K562 (cell line): ENCODE measurements around the gene LYPD3. TPM values are rescaled to one million over a fixed set of nuclear protein-coding genes. Genes with fewer than 3 reads are reported as not detected.
A peak's percentile ranks its signal among the peaks of the same experiment; 100 is the strongest.

ENCODE experiments used
- CTCF ChIP-seq, 3 experiments: IDR thresholded peaks in 2 of 3; conservative IDR thresholded peaks in 1 of 3; 2 replicates each; pipeline ENCODE4 v1.5.1; 2011 to 2012; ENCODE audit warnings: low read length in 3 of 3, mild to moderate bottlenecking in 3 of 3, control low read depth in 2 of 3, improper control_type of control experiment in 1 of 3, inconsistent platforms in 1 of 3, low read depth in 1 of 3, mixed read lengths in 1 of 3, moderate library complexity in 1 of 3; ENCODE audit not compliant: insufficient read depth in 2 of 3
- ELF1 ChIP-seq: fragments of 200-800 bp; sonication (Bioruptor generic); IDR thresholded peaks from 2 replicates; pipeline ENCODE4 v1.6.1; 2016; ENCODE audit warnings: missing genetic modification characterization, missing compliant biosample characterization
- GABPB2 ChIP-seq: fragments of 250-450 bp; sonication (Bioruptor Pico); conservative IDR thresholded peaks from 2 replicates; pipeline ENCODE4 v1.5.1; 2021; ENCODE audit warnings: mild to moderate bottlenecking
- MEIS2 ChIP-seq: fragments of 450-650 bp; IDR thresholded peaks from 2 replicates; pipeline ENCODE4 v1.6.1; 2014; ENCODE audit warnings: mild to moderate bottlenecking; ENCODE audit not compliant: partially characterized antibody
- MTA3 ChIP-seq: fragments of 450-650 bp; formaldehyde crosslinking; IDR thresholded peaks from 2 replicates; pipeline ENCODE4 v1.6.1; 2017; ENCODE audit warnings: mild to moderate bottlenecking, borderline replicate concordance
- NR2C2 ChIP-seq, 2 experiments: fragments of 200-800 bp in 1 of 2; sonication (Bioruptor generic) in 1 of 2; sonication (generic) in 1 of 2; formaldehyde crosslinking in 1 of 2; IDR thresholded peaks; 2 replicates each; pipeline versions ENCODE4 v1.6.1 to v1.8.0; 2016 to 2022; ENCODE audit warnings: mild to moderate bottlenecking in 1 of 2, missing compliant biosample characterization in 1 of 2, missing genetic modification characterization in 1 of 2, missing genetic modification reagents in 1 of 2
- NR4A1 ChIP-seq, 2 experiments: fragments of 250-450 bp in 1 of 2; fragments of 450-650 bp in 1 of 2; sonication (Bioruptor Pico) in 1 of 2; IDR thresholded peaks; 2 replicates each; pipeline versions ENCODE4 v1.4.0 to v1.6.1; 2016 to 2020; ENCODE audit warnings: mild to moderate bottlenecking in 2 of 2, missing compliant biosample characterization in 1 of 2, missing genetic modification characterization in 1 of 2, moderate library complexity in 1 of 2
- PML ChIP-seq: IDR thresholded peaks from 2 replicates; pipeline ENCODE4 v1.6.1; 2012; ENCODE audit warnings: low read length, inconsistent platforms
- ZNF121 ChIP-seq: sonication (generic); formaldehyde crosslinking; conservative IDR thresholded peaks from 2 replicates; pipeline ENCODE4 v1.8.0; 2022; ENCODE audit warnings: missing genetic modification reagents
- polyA plus RNA-seq, 8 experiments: library from polyadenylated mRNA; depleted of rRNA in 4 of 8; stranded (reverse) in 5 of 8; unstranded in 3 of 8; fragments of >200 nt; fragmentation: Nextera tagmentation in 2 of 8; fragmentation: Illumina TruSeq in 1 of 8; extraction: Ambion mirVana in 2 of 8; extraction: Trizol in 1 of 8; gene quantifications; 2 replicates each; pipeline versions ENCODE4 v1.2.1 to v1.2.3, GENCODE V29; 2011 to 2014; ENCODE audit warnings: inconsistent platforms in 1 of 8, missing spikeins in 1 of 8
- total RNA-seq, 7 experiments: library from RNA; depleted of rRNA in 6 of 7; stranded (reverse); fragments of >200 nt in 6 of 7; fragmentation: Illumina TruSeq in 2 of 7; extraction: Trizol in 2 of 7; gene quantifications; 2 replicates each; pipeline versions ENCODE4 v1.2.1 to v1.2.3, GENCODE V29; 2011 to 2021; ENCODE audit warnings: low replicate concordance in 1 of 7
- TF ChIP-seq, protein P1 (sequence below): fragments of 450-650 bp; IDR thresholded peaks from 2 replicates; pipeline ENCODE4 v1.6.1; 2016; ENCODE audit warnings: mild to moderate bottlenecking, moderate library complexity

The LYPD3 gene
- total and polyA plus RNA-seq, 9 of the 15 experiments (the other 6 are each of a cell fraction or from before 2014, with no cell fraction given), result 0.04 to 0.33 (median 0.20) TPM; not detected in 1

GRCh38 chr19:43504426-43505185 is 39.2 kb upstream of the LYPD3 start, which contains the start of gene PHLDB3 (continued):
- TF ChIP-seq, protein P1, sequence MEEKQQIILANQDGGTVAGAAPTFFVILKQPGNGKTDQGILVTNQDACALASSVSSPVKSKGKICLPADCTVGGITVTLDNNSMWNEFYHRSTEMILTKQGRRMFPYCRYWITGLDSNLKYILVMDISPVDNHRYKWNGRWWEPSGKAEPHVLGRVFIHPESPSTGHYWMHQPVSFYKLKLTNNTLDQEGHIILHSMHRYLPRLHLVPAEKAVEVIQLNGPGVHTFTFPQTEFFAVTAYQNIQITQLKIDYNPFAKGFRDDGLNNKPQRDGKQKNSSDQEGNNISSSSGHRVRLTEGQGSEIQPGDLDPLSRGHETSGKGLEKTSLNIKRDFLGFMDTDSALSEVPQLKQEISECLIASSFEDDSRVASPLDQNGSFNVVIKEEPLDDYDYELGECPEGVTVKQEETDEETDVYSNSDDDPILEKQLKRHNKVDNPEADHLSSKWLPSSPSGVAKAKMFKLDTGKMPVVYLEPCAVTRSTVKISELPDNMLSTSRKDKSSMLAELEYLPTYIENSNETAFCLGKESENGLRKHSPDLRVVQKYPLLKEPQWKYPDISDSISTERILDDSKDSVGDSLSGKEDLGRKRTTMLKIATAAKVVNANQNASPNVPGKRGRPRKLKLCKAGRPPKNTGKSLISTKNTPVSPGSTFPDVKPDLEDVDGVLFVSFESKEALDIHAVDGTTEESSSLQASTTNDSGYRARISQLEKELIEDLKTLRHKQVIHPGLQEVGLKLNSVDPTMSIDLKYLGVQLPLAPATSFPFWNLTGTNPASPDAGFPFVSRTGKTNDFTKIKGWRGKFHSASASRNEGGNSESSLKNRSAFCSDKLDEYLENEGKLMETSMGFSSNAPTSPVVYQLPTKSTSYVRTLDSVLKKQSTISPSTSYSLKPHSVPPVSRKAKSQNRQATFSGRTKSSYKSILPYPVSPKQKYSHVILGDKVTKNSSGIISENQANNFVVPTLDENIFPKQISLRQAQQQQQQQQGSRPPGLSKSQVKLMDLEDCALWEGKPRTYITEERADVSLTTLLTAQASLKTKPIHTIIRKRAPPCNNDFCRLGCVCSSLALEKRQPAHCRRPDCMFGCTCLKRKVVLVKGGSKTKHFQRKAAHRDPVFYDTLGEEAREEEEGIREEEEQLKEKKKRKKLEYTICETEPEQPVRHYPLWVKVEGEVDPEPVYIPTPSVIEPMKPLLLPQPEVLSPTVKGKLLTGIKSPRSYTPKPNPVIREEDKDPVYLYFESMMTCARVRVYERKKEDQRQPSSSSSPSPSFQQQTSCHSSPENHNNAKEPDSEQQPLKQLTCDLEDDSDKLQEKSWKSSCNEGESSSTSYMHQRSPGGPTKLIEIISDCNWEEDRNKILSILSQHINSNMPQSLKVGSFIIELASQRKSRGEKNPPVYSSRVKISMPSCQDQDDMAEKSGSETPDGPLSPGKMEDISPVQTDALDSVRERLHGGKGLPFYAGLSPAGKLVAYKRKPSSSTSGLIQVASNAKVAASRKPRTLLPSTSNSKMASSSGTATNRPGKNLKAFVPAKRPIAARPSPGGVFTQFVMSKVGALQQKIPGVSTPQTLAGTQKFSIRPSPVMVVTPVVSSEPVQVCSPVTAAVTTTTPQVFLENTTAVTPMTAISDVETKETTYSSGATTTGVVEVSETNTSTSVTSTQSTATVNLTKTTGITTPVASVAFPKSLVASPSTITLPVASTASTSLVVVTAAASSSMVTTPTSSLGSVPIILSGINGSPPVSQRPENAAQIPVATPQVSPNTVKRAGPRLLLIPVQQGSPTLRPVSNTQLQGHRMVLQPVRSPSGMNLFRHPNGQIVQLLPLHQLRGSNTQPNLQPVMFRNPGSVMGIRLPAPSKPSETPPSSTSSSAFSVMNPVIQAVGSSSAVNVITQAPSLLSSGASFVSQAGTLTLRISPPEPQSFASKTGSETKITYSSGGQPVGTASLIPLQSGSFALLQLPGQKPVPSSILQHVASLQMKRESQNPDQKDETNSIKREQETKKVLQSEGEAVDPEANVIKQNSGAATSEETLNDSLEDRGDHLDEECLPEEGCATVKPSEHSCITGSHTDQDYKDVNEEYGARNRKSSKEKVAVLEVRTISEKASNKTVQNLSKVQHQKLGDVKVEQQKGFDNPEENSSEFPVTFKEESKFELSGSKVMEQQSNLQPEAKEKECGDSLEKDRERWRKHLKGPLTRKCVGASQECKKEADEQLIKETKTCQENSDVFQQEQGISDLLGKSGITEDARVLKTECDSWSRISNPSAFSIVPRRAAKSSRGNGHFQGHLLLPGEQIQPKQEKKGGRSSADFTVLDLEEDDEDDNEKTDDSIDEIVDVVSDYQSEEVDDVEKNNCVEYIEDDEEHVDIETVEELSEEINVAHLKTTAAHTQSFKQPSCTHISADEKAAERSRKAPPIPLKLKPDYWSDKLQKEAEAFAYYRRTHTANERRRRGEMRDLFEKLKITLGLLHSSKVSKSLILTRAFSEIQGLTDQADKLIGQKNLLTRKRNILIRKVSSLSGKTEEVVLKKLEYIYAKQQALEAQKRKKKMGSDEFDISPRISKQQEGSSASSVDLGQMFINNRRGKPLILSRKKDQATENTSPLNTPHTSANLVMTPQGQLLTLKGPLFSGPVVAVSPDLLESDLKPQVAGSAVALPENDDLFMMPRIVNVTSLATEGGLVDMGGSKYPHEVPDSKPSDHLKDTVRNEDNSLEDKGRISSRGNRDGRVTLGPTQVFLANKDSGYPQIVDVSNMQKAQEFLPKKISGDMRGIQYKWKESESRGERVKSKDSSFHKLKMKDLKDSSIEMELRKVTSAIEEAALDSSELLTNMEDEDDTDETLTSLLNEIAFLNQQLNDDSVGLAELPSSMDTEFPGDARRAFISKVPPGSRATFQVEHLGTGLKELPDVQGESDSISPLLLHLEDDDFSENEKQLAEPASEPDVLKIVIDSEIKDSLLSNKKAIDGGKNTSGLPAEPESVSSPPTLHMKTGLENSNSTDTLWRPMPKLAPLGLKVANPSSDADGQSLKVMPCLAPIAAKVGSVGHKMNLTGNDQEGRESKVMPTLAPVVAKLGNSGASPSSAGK, result no peak
- TF ChIP-seq ELF1 (tag) (peak; percentile 60), NR4A1 (CRISPR knock-in tag; IDR thresholded peaks at IDR 0.05) (no peak), NR4A1 (tag; IDR thresholded peaks at IDR 0.05) (no peak), MEIS2 (peak; percentile 1), MTA3 (0 out of 2 replicates have a peak, but pooled peaks have one; percentile 19), GABPB2 (CRISPR knock-in tag) (no peak), PML (no peak), CTCF (IDR thresholded peaks at IDR 0.05 in 2 of 3, conservative IDR thresholded peaks at IDR 0.05 in 1 of 3; ENCODE audit: insufficient read depth in 2 of 3, low read depth in 1 of 3, low read length in 3 of 3) (no peak; a peak in 1 of 6 replicates), NR2C2 (CRISPR knock-in tag; IDR thresholded peaks at IDR 0.05) (no peak), NR2C2 (tag; IDR thresholded peaks at IDR 0.05) (peak; percentile 89; the same call in 1 of the 2 replicates), ZNF121 (no peak)
